Measurements from ENCODE around the gene ZSWIM8.

ZSWIM8 gene

DNA sequence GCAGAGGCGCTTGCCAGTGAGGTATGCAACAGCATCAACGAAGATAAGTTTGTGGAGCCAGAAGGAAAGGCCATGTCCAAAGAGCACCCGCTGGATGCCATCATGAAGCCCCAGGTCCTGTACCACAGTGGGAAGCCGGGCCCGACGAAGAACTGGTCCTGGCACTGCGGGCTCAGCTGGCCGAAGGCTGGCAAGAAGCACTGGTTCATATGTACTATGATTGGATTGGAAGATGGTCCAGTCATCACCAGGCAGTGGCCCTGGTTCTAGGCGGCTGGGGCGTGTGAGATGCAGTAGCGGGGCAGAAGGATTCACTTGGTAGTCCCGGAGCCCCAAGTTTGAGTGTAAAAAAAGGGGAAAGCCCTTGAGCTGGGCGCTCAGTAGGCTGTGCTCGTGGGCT is 22.1 kb downstream of the ZSWIM8 start:
- Histone ChIP-seq H3K27ac (ENCODE audit: extremely low read depth, low read depth, low read length) (no peak overlapping the region), H3K4me3 (ENCODE audit: low read depth, low read length) (no peak overlapping the region), H3K4me1 (ENCODE audit: control insufficient read depth, insufficient read depth, low read length) (no peaks in the 10 kb centered on the region), H3K36me3 (ENCODE audit: control insufficient read depth in 2 of 2, insufficient read depth in 1 of 2, low read length in 2 of 2) (peaks cover 23 to 69% of the 10 kb centered on the region in 2 experiments), H3K9me3 (ENCODE audit: control insufficient read depth, insufficient read depth, low read depth, low read length) (no peaks in the 10 kb centered on the region)
- TF ChIP-seq ZNF792 (tag by site-specific recombination; IDR thresholded peaks at IDR 0.05): no peak
- no peak for TF ChIP-seq ZNF701 (tag by site-specific recombination; IDR thresholded peaks at IDR 0.05)
- TF ChIP-seq WT1 (tag by site-specific recombination; IDR thresholded peaks at IDR 0.05): no peak
- TF ChIP-seq ZSCAN16 (tag by site-specific recombination; IDR thresholded peaks at IDR 0.05): no peak
- TF ChIP-seq ZNF677 (tag by site-specific recombination; IDR thresholded peaks at IDR 0.05): no peak
- no peak for TF ChIP-seq ZNF670 (tag by site-specific recombination; IDR thresholded peaks at IDR 0.05; ENCODE audit: low read depth)
- TF ChIP-seq ZFP37 (tag by site-specific recombination; IDR thresholded peaks at IDR 0.05): no peak
- ChIA-PET POLR2A (interaction anchor here (1.3 kb wide), 1 partner anchor 26 kb away, joined by 3 read pairs; the partner anchor contains the start of gene CHCHD1), CTCF (no interaction called here)

DNA sequence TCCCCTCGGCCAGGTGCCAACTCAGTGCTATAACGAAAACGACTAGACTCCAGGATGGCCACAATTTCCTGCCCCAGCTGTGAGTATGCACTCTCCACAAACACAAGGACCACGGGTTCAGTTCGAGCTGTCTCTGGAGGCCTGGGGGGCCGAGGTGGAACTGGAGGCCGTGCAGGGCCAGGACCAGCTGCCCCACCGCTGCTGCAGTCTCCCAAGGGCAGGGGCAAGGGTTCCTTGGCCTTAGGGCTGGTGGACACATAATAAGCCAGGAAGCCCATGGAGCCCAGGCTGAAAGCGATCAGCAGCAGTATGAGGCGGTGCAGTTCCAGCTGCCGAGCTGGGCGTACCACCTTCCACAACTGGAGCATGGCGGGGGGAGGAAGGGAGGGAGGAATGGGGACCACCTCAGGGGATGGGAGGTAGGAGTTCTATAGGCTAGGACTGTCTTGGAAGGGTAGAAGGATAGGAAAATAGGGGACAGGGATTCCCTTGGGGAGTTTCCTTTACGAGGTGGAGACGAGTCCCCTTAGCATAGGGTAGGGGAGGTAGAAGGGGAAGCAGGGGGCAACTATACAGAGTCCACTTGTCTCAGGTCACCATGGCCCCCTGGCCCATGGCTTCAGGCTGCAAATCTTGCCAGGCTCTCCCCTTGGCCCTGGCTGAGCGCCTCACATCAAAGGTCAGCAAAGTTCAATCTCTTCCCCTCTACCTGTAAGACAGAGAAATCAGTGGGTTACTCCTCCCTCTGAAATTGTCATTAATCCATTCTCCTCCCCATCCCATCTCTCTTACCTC is 22.8 kb downstream of the ZSWIM8 start:
- no peak overlapping the region for H3K27ac ChIP-seq (ENCODE audit: extremely low read depth, low read depth, low read length)
- no peaks in the 10 kb centered on the region for H3K4me1 ChIP-seq (ENCODE audit: control insufficient read depth, insufficient read depth, low read length)
- TF ChIP-seq ZNF473 (tag by site-specific recombination; IDR thresholded peaks at IDR 0.05) (no peak), ZFHX2 (tag by site-specific recombination; conservative IDR thresholded peaks at IDR 0.05) (no peak), ZNF660 (tag by site-specific recombination; IDR thresholded peaks at IDR 0.05) (no peak), IKZF3 (tag by site-specific recombination; IDR thresholded peaks at IDR 0.05) (no peak), HOXD13 (CRISPR knock-in tag; IDR thresholded peaks at IDR 0.05; ENCODE audit: borderline replicate concordance) (no peak), ZNF324 (tag by site-specific recombination; IDR thresholded peaks at IDR 0.05) (no peak), PRDM1 (tag by site-specific recombination; IDR thresholded peaks at IDR 0.05) (no peak), ZNF837 (tag by site-specific recombination; IDR thresholded peaks at IDR 0.05) (no peak), GLIS1 (tag by site-specific recombination; IDR thresholded peaks at IDR 0.05) (no peak), ZNF10 (tag by site-specific recombination; IDR thresholded peaks at IDR 0.05) (no peak), ZBTB7A (tag by site-specific recombination; IDR thresholded peaks at IDR 0.05; ENCODE audit: low read depth) (no peak), ZNF132 (tag by site-specific recombination; IDR thresholded peaks at IDR 0.05; ENCODE audit: borderline replicate concordance) (no peak), FEZF1 (tag by site-specific recombination; IDR thresholded peaks at IDR 0.05) (no peak)
- TF ChIP-seq, protein P1, sequence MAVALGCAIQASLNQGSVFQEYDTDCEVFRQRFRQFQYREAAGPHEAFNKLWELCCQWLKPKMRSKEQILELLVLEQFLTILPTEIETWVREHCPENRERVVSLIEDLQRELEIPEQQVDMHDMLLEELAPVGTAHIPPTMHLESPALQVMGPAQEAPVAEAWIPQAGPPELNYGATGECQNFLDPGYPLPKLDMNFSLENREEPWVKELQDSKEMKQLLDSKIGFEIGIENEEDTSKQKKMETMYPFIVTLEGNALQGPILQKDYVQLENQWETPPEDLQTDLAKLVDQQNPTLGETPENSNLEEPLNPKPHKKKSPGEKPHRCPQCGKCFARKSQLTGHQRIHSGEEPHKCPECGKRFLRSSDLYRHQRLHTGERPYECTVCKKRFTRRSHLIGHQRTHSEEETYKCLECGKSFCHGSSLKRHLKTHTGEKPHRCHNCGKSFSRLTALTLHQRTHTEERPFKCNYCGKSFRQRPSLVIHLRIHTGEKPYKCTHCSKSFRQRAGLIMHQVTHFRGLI (tag by site-specific recombination; IDR thresholded peaks at IDR 0.05): no peak
- TF ChIP-seq, protein P2, sequence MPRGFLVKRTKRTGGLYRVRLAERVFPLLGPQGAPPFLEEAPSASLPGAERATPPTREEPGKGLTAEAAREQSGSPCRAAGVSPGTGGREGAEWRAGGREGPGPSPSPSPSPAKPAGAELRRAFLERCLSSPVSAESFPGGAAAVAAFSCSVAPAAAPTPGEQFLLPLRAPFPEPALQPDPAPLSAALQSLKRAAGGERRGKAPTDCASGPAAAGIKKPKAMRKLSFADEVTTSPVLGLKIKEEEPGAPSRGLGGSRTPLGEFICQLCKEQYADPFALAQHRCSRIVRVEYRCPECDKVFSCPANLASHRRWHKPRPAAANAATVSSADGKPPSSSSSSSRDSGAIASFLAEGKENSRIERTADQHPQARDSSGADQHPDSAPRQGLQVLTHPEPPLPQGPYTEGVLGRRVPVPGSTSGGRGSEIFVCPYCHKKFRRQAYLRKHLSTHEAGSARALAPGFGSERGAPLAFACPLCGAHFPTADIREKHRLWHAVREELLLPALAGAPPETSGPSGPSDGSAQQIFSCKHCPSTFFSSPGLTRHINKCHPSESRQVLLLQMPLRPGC (tag by site-specific recombination; IDR thresholded peaks at IDR 0.05): no peak
- TF ChIP-seq, protein P3, sequence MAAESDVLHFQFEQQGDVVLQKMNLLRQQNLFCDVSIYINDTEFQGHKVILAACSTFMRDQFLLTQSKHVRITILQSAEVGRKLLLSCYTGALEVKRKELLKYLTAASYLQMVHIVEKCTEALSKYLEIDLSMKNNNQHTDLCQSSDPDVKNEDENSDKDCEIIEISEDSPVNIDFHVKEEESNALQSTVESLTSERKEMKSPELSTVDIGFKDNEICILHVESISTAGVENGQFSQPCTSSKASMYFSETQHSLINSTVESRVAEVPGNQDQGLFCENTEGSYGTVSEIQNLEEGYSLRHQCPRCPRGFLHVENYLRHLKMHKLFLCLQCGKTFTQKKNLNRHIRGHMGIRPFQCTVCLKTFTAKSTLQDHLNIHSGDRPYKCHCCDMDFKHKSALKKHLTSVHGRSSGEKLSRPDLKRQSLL (tag by site-specific recombination; IDR thresholded peaks at IDR 0.05): no peak
- TF ChIP-seq, protein P4, sequence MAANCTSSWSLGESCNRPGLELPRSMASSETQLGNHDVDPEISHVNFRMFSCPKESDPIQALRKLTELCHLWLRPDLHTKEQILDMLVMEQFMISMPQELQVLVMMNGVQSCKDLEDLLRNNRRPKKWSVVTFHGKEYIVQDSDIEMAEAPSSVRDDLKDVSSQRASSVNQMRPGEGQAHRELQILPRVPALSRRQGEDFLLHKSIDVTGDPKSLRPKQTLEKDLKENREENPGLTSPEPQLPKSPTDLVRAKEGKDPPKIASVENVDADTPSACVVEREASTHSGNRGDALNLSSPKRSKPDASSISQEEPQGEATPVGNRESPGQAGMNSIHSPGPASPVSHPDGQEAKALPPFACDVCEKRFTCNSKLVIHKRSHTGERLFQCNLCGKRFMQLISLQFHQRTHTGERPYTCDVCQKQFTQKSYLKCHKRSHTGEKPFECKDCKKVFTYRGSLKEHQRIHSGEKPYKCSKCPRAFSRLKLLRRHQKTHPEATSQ (tag by site-specific recombination; IDR thresholded peaks at IDR 0.05): no peak
- TF ChIP-seq, protein P5, sequence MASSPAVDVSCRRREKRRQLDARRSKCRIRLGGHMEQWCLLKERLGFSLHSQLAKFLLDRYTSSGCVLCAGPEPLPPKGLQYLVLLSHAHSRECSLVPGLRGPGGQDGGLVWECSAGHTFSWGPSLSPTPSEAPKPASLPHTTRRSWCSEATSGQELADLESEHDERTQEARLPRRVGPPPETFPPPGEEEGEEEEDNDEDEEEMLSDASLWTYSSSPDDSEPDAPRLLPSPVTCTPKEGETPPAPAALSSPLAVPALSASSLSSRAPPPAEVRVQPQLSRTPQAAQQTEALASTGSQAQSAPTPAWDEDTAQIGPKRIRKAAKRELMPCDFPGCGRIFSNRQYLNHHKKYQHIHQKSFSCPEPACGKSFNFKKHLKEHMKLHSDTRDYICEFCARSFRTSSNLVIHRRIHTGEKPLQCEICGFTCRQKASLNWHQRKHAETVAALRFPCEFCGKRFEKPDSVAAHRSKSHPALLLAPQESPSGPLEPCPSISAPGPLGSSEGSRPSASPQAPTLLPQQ (tag by site-specific recombination; IDR thresholded peaks at IDR 0.05): no peak
- H3K9me3 ChIP-seq (ENCODE audit: control insufficient read depth, insufficient read depth, low read depth, low read length): no peaks in the 10 kb centered on the region
- H3K36me3 ChIP-seq (ENCODE audit: control insufficient read depth in 2 of 2, insufficient read depth in 1 of 2, low read length in 2 of 2): peaks cover 16 to 62% of the 10 kb centered on the region in 2 experiments; a peak in 2 of 3 replicates
- ChIA-PET CTCF (interaction anchor here (0.6 to 0.8 kb wide), 2 partner anchors 10 to 71 kb away, joined by 3 to 5 read pairs; no protein-coding TSS in a partner anchor), POLR2A (interaction anchor here (0.6 to 3.0 kb wide), 3 partner anchors 8 to 557 kb away, joined by 4 to 15 read pairs (median 4); no protein-coding TSS in a partner anchor)
- no peak overlapping the region for H3K4me3 ChIP-seq (ENCODE audit: low read depth, low read length)

All from HEK293 (cell line).